ENCODE data around the gene HTR1B. TPM values are rescaled to one million over a fixed set of nuclear protein-coding genes. Genes with fewer than 3 reads are reported as not detected.
A peak's percentile ranks its signal among the peaks of the same experiment; 100 is the strongest.

The HTR1B gene
- total and polyA plus RNA-seq, 2 of the 4 experiments (the other 2 are of a cell fraction), result 0.27 to 0.36 TPM

DNA sequence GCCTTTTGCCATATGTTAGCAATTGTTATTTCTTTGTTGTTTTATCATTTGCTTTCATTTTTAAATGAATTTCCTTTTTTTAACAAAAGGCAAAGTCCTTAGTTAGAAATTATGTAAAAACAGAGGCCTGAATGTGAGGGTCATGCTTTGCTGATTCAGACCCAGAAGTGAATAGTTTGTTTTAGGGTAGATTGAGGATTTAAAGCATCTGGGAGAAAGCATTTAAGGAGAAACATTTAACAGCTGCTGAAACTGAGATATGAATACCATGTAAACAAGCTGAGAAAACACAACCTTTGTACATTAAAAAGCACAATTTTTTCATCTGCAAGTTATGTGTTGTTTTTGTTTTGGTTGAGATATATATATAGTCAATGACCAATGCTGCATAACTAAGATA, 8.0 kb downstream of the HTR1B start (continued):
- TF ChIP-seq POLR2A (IDR thresholded peaks at IDR 0.05; ENCODE audit: low read depth, low read length) (no peak), RFX5 (IDR thresholded peaks at IDR 0.05; ENCODE audit: low read depth, low read length) (no peak), MAFK (IDR thresholded peaks at IDR 0.05; ENCODE audit: low read depth, low read length) (no peak)

DNA sequence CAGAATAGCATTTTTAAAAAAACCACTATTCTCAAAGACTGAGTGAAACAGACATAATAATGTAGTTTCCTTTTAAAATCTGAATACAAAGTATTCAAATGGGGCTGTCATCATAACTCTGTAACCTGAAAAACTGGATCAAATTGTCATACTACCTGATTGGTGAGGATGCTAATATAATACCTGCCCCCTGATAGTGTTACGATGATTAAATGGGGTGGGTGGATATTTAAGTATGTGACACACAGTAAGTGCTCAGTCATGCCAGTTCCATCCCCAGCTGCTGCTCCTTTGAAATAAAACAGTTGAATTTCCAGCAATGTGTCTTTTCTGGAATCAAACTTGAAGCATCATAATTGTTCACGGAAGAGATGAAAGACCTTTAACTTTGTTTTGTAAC, 8.9 kb downstream of the HTR1B start:
- no TSS peak for BruUV-seq (replicated peaks)
- in situ Hi-C loops (cut with MboI; ENCODE audit: low sequenced_read_pairs), result loop anchor here (25.0 kb wide), 1 partner anchor 1158 kb away; no protein-coding TSS in a partner anchor
- Histone ChIP-seq H3K18ac (ENCODE audit: low read depth, low read length) (peak overlapping the region; percentile 74; the same call in 1 of the 2 replicates), H3K14ac (replicated peaks; ENCODE audit: low read depth, low read length) (peak overlapping the region; percentile 69; the same call in 1 of the 2 replicates), H2BK5ac (ENCODE audit: low read depth, low read length, poor library complexity, severe bottlenecking) (peak overlapping the region; percentile 95), H3K4me2 (ENCODE audit: low read depth, low read length) (no peak overlapping the region), H2AK9ac (replicated peaks; ENCODE audit: low read depth, low read length, poor library complexity) (no peak overlapping the region), H3K4me1 (ENCODE audit: control insufficient read depth, insufficient read depth, low read length) (peaks cover 7% of the 10 kb centered on the region), H3K9me3 (ENCODE audit: control insufficient read depth, insufficient read depth, low read length) (no peaks in the 10 kb centered on the region), H3K9ac (ENCODE audit: low read depth, low read length) (no peak overlapping the region), H3K36me3 (ENCODE audit: control insufficient read depth, insufficient read depth, low read length) (no peaks in the 10 kb centered on the region), H3K56ac (ENCODE audit: extremely low read depth, insufficient read depth, low read length) (no peak overlapping the region), H4K5ac (ENCODE audit: low read depth, low read length) (peak overlapping the region; percentile 49; the same call in 1 of the 2 replicates), H4K91ac (ENCODE audit: insufficient read depth, low read depth, low read length) (peak overlapping the region; percentile 30), H3K27ac (ENCODE audit: insufficient read depth, low read length) (no peak overlapping the region), H4K8ac (ENCODE audit: low read depth in 2 of 2, low read length in 2 of 2) (peak overlapping the region; percentile 36 to 48; a peak in 2 of 4 replicates), H2AK5ac (ENCODE audit: low read depth, low read length) (no peak overlapping the region), H4K20me1 (ENCODE audit: insufficient read depth, low read length) (no peaks in the 10 kb centered on the region), H2BK120ac (ENCODE audit: low read depth, low read length) (peak overlapping the region; percentile 81; the same call in 1 of the 2 replicates), H2BK15ac (ENCODE audit: low read depth, low read length) (peak overlapping the region; percentile 53; the same call in 2 of the 3 replicates), H3K27me3 (ENCODE audit: control insufficient read depth, insufficient read depth, low read length) (no peaks in the 10 kb centered on the region), H2BK20ac (ENCODE audit: low read depth, low read length) (peak overlapping the region; percentile 30; the same call in 1 of the 2 replicates), H3K79me1 (ENCODE audit: low read depth in 1 of 2, low read length in 2 of 2) (no peaks in the 10 kb centered on the region), H3K4ac (ENCODE audit: low read depth, low read length) (peak overlapping the region; percentile 50; the same call in 1 of the 2 replicates), H3K9me1 (ENCODE audit: insufficient read depth, low read length) (no peaks in the 10 kb centered on the region), H3K4me3 (ENCODE audit: insufficient read depth, low read depth, low read length) (no peak overlapping the region), H2AFZ (replicated peaks; ENCODE audit: low read length, poor library complexity) (no peak overlapping the region), H3K23ac (ENCODE audit: low read depth, low read length) (no peak overlapping the region)
- ATAC-seq (ENCODE audit: low read depth) (no peak), DNase-seq (peak; percentile 21)
- CTCF ChIA-PET, result no interaction called here
- no CpG with 5 or more reads among the region's 2 CpGs for WGBS, 2 experiments (ENCODE audit: extremely low coverage in 2 of 2, insufficient read length in 1 of 2)
- intact Hi-C loops (cut with micrococcal nuclease), result loop anchor here (2.0 to 10.0 kb wide), 2 partner anchors 420 to 590 kb away; no protein-coding TSS in a partner anchor
- dilution Hi-C loops (cut with HindIII; ENCODE audit: low sequenced_read_pairs, unreplicated experiment), result no loop called here
- POLR2A ChIA-PET (ENCODE audit: unreplicated experiment), result no interaction called here
- TF ChIP-seq CHD1 (IDR thresholded peaks at IDR 0.05; ENCODE audit: low read depth, low read length) (no peak), MXI1 (IDR thresholded peaks at IDR 0.05; ENCODE audit: borderline replicate concordance, low read depth, low read length) (no peak), RFX5 (IDR thresholded peaks at IDR 0.05; ENCODE audit: low read depth, low read length) (no peak), RAD21 (IDR thresholded peaks at IDR 0.05; ENCODE audit: low read length) (no peak), SMC3 (IDR thresholded peaks at IDR 0.05; ENCODE audit: low read depth, low read length) (no peak), MAZ (IDR thresholded peaks at IDR 0.05; ENCODE audit: borderline replicate concordance, low read depth, low read length) (no peak), FOS (IDR thresholded peaks at IDR 0.05; ENCODE audit: low read depth, low read length) (no peak)
- TF ChIP-seq, protein P1, sequence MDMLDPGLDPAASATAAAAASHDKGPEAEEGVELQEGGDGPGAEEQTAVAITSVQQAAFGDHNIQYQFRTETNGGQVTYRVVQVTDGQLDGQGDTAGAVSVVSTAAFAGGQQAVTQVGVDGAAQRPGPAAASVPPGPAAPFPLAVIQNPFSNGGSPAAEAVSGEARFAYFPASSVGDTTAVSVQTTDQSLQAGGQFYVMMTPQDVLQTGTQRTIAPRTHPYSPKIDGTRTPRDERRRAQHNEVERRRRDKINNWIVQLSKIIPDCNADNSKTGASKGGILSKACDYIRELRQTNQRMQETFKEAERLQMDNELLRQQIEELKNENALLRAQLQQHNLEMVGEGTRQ (IDR thresholded peaks at IDR 0.05; ENCODE audit: low read depth, low read length), result no peak
- TF ChIP-seq, protein P2, sequence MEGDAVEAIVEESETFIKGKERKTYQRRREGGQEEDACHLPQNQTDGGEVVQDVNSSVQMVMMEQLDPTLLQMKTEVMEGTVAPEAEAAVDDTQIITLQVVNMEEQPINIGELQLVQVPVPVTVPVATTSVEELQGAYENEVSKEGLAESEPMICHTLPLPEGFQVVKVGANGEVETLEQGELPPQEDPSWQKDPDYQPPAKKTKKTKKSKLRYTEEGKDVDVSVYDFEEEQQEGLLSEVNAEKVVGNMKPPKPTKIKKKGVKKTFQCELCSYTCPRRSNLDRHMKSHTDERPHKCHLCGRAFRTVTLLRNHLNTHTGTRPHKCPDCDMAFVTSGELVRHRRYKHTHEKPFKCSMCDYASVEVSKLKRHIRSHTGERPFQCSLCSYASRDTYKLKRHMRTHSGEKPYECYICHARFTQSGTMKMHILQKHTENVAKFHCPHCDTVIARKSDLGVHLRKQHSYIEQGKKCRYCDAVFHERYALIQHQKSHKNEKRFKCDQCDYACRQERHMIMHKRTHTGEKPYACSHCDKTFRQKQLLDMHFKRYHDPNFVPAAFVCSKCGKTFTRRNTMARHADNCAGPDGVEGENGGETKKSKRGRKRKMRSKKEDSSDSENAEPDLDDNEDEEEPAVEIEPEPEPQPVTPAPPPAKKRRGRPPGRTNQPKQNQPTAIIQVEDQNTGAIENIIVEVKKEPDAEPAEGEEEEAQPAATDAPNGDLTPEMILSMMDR (conservative IDR thresholded peaks at IDR 0.05; ENCODE audit: low read depth, low read length), result no peak
